Right cardiac atrium (tissue), 5 donors: ENCODE results near the gene MBP. TPM values are rescaled to one million over a fixed set of nuclear protein-coding genes. Genes with fewer than 3 reads are reported as not detected.

Source experiments
- ATAC-seq, 2 donors: fragments of 200-7000 bp; cut with Tn5 transposase; one replicate each; pipeline versions ENCODE4 v1.8.0 to v1.9.1; 2020; ENCODE audit warnings: moderate library complexity in 2 of 2, mild to moderate bottlenecking in 1 of 2
- DNase-seq, 3 donors: peaks; one replicate each; pipeline ENCODE4 v3.0.0-alpha.2; 2020
- H3K27ac ChIP-seq: one replicate; pipeline ENCODE4 v1.5.1; 2013; ENCODE audit warnings: mild to moderate bottlenecking, low read length, control low read depth, moderate library complexity
- H3K27me3 ChIP-seq: one replicate; pipeline ENCODE4 v1.6.1; 2013; ENCODE audit not compliant: control insufficient read depth, insufficient read depth
- H3K4me1 ChIP-seq: one replicate; pipeline ENCODE4 v1.6.1; 2013; ENCODE audit warnings: low read length; ENCODE audit not compliant: control insufficient read depth, insufficient read depth
- H3K4me3 ChIP-seq: one replicate; pipeline ENCODE4 v1.5.1; 2013; ENCODE audit warnings: low read length, control low read depth
- H3K9me3 ChIP-seq: one replicate; pipeline ENCODE4 v1.6.1; 2013; ENCODE audit warnings: low read length; ENCODE audit not compliant: control insufficient read depth
- WGBS: extraction: QIAGEN DNeasy Blood & Tissue Kit; methylation state at CpG from one replicate; pipeline ENCODE4 v1.1.7; 2013; 5-methylcytosine and 5-hydroxymethylcytosine counted together
- intact Hi-C, 4 donors: fragments of 100-400 bp; cut with DNase I; formaldehyde crosslinking; loops; one replicate each; pipeline versions ENCODE4 v1.11.0 to v1.14.0; 2022 to 2023
- polyA plus RNA-seq: library from polyadenylated mRNA; stranded (reverse); fragments of 200-250 nt; gene quantifications from one replicate; pipeline ENCODE4 v1.2.3, GENCODE V29; 2013
- total RNA-seq, 4 donors: library from RNA; stranded (reverse); fragmentation: NEBNext Ultra II Directional; extraction: Animal tissue kit (Norgen Biotek cat#: 25700); gene quantifications; one replicate each; pipeline ENCODE4 v1.2.1, GENCODE V29; 2021
- donor health status: healthy with polysubstance abuse.
- donor health status: DM: no; HTN: yes; CAD: no.
- donor health status: DM: no; HTN: no; CAD: no.
- donor health status: DM: no; HTN: yes; CAD: no; lungs with severe emphysema.
- donor health status: DM: yes; HTN: yes; CAD: no.

The MBP gene
- total and polyA plus RNA-seq, 5 donors: 10.5 to 26.4 (median 16.1) TPM

GRCh38 chr18:77111951-77112746, 20.4 kb downstream of the MBP start:
- intact Hi-C loops: no loop called here
- Histone ChIP-seq H3K27me3 (no peaks in the 10 kb centered on the region), H3K4me3 (no peak overlapping the region), H3K9me3 (no peaks in the 10 kb centered on the region), H3K4me1 (peaks cover 15% of the 10 kb centered on the region), H3K27ac (no peak overlapping the region)
- ATAC-seq (peak in 1 of 2 donors; percentile 9), DNase-seq (peak in 1 of 3 donors; percentile 60)
- 84% methylated on average over 43 of the region's 43 CpGs for WGBS

GRCh38 chr18:77111449-77111848, 21.1 kb downstream of the MBP start:
- peaks cover 16% of the 10 kb centered on the region for H3K4me1 ChIP-seq
- peak in 1 of 3 donors; percentile 47 for DNase-seq
- 68% methylated on average over 11 of the region's 11 CpGs for WGBS

GRCh38 chr18:77110936-77111335, 21.6 kb downstream of the MBP start:
- WGBS: 94% methylated on average over 14 of the region's 14 CpGs
- ATAC-seq (no peak), DNase-seq (peak in 1 of 3 donors; percentile 35)
- H3K27me3 ChIP-seq: no peaks in the 10 kb centered on the region
- intact Hi-C loops: no loop called here
- H3K27ac ChIP-seq: no peak overlapping the region
- H3K4me1 ChIP-seq: peaks cover 16% of the 10 kb centered on the region
- H3K4me3 ChIP-seq: no peak overlapping the region
- H3K9me3 ChIP-seq: no peaks in the 10 kb centered on the region

More at GRCh38 chr18:77111449-77111848, 21.1 kb downstream of the MBP start:
- Histone ChIP-seq H3K9me3 (no peaks in the 10 kb centered on the region), H3K27me3 (no peaks in the 10 kb centered on the region), H3K4me3 (no peak overlapping the region), H3K27ac (no peak overlapping the region)
- intact Hi-C loops: no loop called here
- ATAC-seq: no peak

DNA sequence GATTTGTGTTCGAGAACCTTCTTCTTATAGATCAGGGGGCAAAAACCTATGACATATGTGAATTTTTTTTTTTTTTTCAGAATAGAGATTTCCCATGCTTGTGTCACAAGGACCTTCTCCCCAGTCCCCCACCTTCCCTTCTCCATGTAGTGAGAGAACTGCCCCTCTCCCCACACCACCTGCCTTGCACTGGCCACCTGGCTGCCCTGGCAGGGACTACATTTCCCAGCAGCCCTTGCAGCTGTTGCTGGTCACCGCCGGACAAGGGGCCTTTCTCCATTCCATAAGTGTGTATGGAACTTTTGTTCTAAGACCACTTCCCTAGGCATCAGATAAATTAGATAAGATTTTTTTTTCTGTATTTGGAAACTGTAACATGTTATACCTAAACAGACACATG, 22.2 kb downstream of the MBP start:
- peaks cover 16% of the 10 kb centered on the region for H3K4me1 ChIP-seq
- H3K27ac ChIP-seq: no peak overlapping the region
- H3K27me3 ChIP-seq: no peaks in the 10 kb centered on the region
- ATAC-seq: no peak
- no peaks in the 10 kb centered on the region for H3K9me3 ChIP-seq
- intact Hi-C loops: no loop called here
- WGBS: 84% methylated on average over 3 of the region's 3 CpGs
- peak in 1 of 3 donors; percentile 28 for DNase-seq
- H3K4me3 ChIP-seq: no peak overlapping the region

- H3K27ac ChIP-seq: no peak overlapping the region
- intact Hi-C loops: no loop called here
- WGBS: 79% methylated on average over 5 of the region's 5 CpGs
Measured at GRCh38 chr18:77109648-77110019, 22.9 kb downstream of the MBP start.

DNA sequence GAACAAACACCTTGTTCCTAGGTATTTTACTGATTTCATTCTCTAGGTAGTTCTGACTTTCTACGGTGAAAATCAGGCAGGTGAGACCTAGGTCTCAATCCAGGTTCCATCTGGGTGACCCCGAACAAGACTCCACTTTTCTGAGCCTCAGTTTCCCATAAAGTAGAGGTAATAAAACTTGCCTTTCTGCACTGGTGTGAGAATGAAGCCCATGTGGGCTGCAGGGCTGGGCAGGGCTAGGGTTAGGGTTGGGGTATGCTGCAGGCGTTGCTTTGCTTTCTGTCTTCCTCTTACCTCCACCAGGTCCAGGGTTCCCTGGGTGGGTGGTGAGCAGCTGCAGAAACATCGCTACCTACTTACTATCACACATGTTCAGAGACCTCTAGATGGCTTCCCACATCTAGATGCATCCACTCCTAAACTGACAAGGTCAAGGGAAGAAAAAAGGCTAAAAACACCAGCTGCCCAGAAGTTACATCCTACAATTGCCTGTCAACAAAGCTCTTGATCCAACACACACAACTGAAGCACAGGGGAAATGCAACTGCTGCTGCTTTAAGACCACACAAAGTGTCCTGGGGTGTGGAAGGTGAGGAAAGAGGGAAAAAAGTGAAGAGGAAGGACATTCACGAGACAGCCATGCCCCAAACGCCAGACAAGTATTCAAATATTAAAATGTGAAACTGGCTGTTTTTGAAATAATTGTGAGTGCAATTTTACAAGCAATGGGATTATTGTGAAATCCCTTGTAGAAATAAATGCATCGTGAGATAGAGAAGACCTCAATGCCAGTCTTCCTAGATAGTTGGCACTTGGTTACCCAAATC, 23.5 kb downstream of the MBP start:
- intact Hi-C loops: no loop called here
- 70% methylated on average over 7 of the region's 7 CpGs for WGBS
- no peak for ATAC-seq
- Histone ChIP-seq H3K27me3 (no peaks in the 10 kb centered on the region), H3K9me3 (no peaks in the 10 kb centered on the region), H3K27ac (peak overlapping the region; percentile 11), H3K4me1 (peaks cover 16% of the 10 kb centered on the region), H3K4me3 (no peak overlapping the region)
- DNase-seq: peak in 1 of 3 donors; percentile 18

More at GRCh38 chr18:77109648-77110019, 22.9 kb downstream of the MBP start:
- Histone ChIP-seq H3K4me1 (peaks cover 16% of the 10 kb centered on the region), H3K27me3 (no peaks in the 10 kb centered on the region), H3K4me3 (no peak overlapping the region), H3K9me3 (no peaks in the 10 kb centered on the region)
- ATAC-seq (no peak), DNase-seq (no peak)

GRCh38 chr18:77108001-77108692, 24.4 kb downstream of the MBP start:
- WGBS: 9% methylated on average over 13 of the region's 13 CpGs
- DNase-seq: peak in 1 of 3 donors; percentile 59
- H3K4me3 ChIP-seq: no peak overlapping the region
- peak overlapping the region; percentile 63 for H3K27ac ChIP-seq
- peaks cover 9% of the 10 kb centered on the region for H3K4me1 ChIP-seq
- H3K27me3 ChIP-seq: no peaks in the 10 kb centered on the region
- no peaks in the 10 kb centered on the region for H3K9me3 ChIP-seq
- intact Hi-C loops: no loop called here
- peak; percentile 55 to 63 for ATAC-seq

- peak in 2 of 3 donors; percentile 44 to 56 for DNase-seq
- intact Hi-C loops: no loop called here
- 21% methylated on average over 5 of the region's 5 CpGs for WGBS
- Histone ChIP-seq H3K27ac (peak overlapping the region; percentile 26), H3K4me1 (peaks cover 8% of the 10 kb centered on the region), H3K4me3 (no peak overlapping the region), H3K9me3 (no peaks in the 10 kb centered on the region), H3K27me3 (no peaks in the 10 kb centered on the region)
- peak; percentile 47 to 50 for ATAC-seq
Measured at GRCh38 chr18:77107292-77107691, 25.3 kb downstream of the MBP start.

GRCh38 chr18:77106331-77106730, 26.3 kb downstream of the MBP start:
- H3K27me3 ChIP-seq: no peaks in the 10 kb centered on the region
- DNase-seq (peak in 2 of 3 donors; percentile 39 to 67), ATAC-seq (no peak)
- whole genome bisulfite sequencing: 61% methylated on average over 15 of the region's 15 CpGs
- no peak overlapping the region for H3K27ac ChIP-seq
- intact Hi-C loops: no loop called here
- peaks cover 9% of the 10 kb centered on the region for H3K4me1 ChIP-seq
- no peaks in the 10 kb centered on the region for H3K9me3 ChIP-seq
- no peak overlapping the region for H3K4me3 ChIP-seq

- intact Hi-C loops: no loop called here
- Histone ChIP-seq H3K27me3 (no peaks in the 10 kb centered on the region), H3K27ac (no peak overlapping the region), H3K9me3 (no peaks in the 10 kb centered on the region), H3K4me3 (no peak overlapping the region), H3K4me1 (peaks cover 15% of the 10 kb centered on the region)
- 92% methylated on average over 3 of the region's 3 CpGs for WGBS
- DNase-seq (peak in 1 of 3 donors; percentile 12), ATAC-seq (no peak)
Measured at GRCh38 chr18:77105680-77106079, 26.9 kb downstream of the MBP start.
